GM19035 (cell line): ENCODE data around the gene PIGL.
"Not testable (repeated sequence)": the region's sequence is repeated elsewhere in the genome, so short reads cannot be mapped to it uniquely, and the experiment has no call there.

ENCODE experiments used
- ATAC-seq: cut with Tn5 transposase; IDR thresholded peaks from one replicate; pipeline ENCODE4 v1.9.1; 2021; ENCODE audit not compliant: unreplicated experiment

Gene PIGL

GRCh38 chr17:16304830-16305229 lies 87.8 kb downstream of the PIGL start:
- ATAC-seq: no peak

- ATAC-seq: no peak
Measured at GRCh38 chr17:16306211-16306610, 89.2 kb downstream of the PIGL start.

- not testable (repeated sequence) for ATAC-seq
Measured at GRCh38 chr17:16312061-16312460, 95.1 kb downstream of the PIGL start.

- no peak for ATAC-seq
Measured at GRCh38 chr17:16313139-16314090, 96.4 kb downstream of the PIGL start.

- ATAC-seq: no peak
Measured at GRCh38 chr17:16314189-16314588, 97.2 kb downstream of the PIGL start.

GRCh38 chr17:16314859-16315258 lies 97.8 kb downstream of the PIGL start:
- no peak for ATAC-seq

GRCh38 chr17:16319969-16320368 lies 103.0 kb downstream of the PIGL start:
- ATAC-seq: no peak

GRCh38 chr17:16322636-16323035 lies 105.6 kb downstream of the PIGL start:
- no peak for ATAC-seq

- no peak for ATAC-seq
Measured at GRCh38 chr17:16325964-16326363, 109.0 kb downstream of the PIGL start.

GRCh38 chr17:16327018-16327417 lies 110.0 kb downstream of the PIGL start:
- no peak for ATAC-seq

- no peak for ATAC-seq
Measured at GRCh38 chr17:16328997-16329396, 112.0 kb downstream of the PIGL start.

- no peak for ATAC-seq
Measured at GRCh38 chr17:16329519-16330271, 112.7 kb downstream of the PIGL start.

GRCh38 chr17:16338391-16338790 lies 121.4 kb downstream of the PIGL start:
- ATAC-seq: no peak

- ATAC-seq: no peak
Measured at GRCh38 chr17:16339402-16339801, 122.4 kb downstream of the PIGL start.

GRCh38 chr17:16339959-16340358 lies 122.9 kb downstream of the PIGL start:
- ATAC-seq: no peak

- no peak for ATAC-seq
Measured at GRCh38 chr17:16342979-16343378, 126.0 kb downstream of the PIGL start.

- no peak for ATAC-seq
Measured at GRCh38 chr17:16343569-16343968, 126.6 kb downstream of the PIGL start.

- ATAC-seq: no peak
Measured at GRCh38 chr17:16345565-16345964, 128.6 kb downstream of the PIGL start.

GRCh38 chr17:16346721-16347271 lies 129.8 kb downstream of the PIGL start:
- no peak for ATAC-seq

GRCh38 chr17:16348586-16348985 lies 131.6 kb downstream of the PIGL start:
- ATAC-seq: no peak

GRCh38 chr17:16349431-16349830 lies 132.4 kb downstream of the PIGL start:
- ATAC-seq: no peak

GRCh38 chr17:16351831-16352230 lies 134.8 kb downstream of the PIGL start:
- ATAC-seq: no peak
